ENCODE results near the gene IFNLR1.

Gene IFNLR1

GRCh38 chr1:24205345-24206082 is 18.4 kb upstream of the IFNLR1 start:
- DNase-seq: no peak

- DNase-seq: no peak
These were observed 17.0 kb upstream of the IFNLR1 start for GRCh38 chr1:24204116-24204515.

GRCh38 chr1:24203404-24203803 is 16.3 kb upstream of the IFNLR1 start:
- DNase-seq: no peak

GRCh38 chr1:24202987-24203386 is 15.9 kb upstream of the IFNLR1 start:
- no peak for DNase-seq

- DNase-seq: no peak
These were observed 15.5 kb upstream of the IFNLR1 start for GRCh38 chr1:24202556-24202955.

- DNase-seq: peak; percentile 71
These were observed 14.9 kb upstream of the IFNLR1 start for GRCh38 chr1:24201941-24202440.

GRCh38 chr1:24199291-24199900 is 12.3 kb upstream of the IFNLR1 start:
- DNase-seq: no peak

GRCh38 chr1:24198766-24199165 is 11.7 kb upstream of the IFNLR1 start:
- DNase-seq: no peak

- no peak for DNase-seq
These were observed 8.8 kb upstream of the IFNLR1 start for GRCh38 chr1:24195874-24196273.

- no peak for DNase-seq
These were observed 8.0 kb upstream of the IFNLR1 start for GRCh38 chr1:24195136-24195535.

GRCh38 chr1:24193046-24193445 is 6.0 kb upstream of the IFNLR1 start:
- no peak for DNase-seq

- DNase-seq: no peak
These were observed 4.8 kb upstream of the IFNLR1 start for GRCh38 chr1:24191860-24192259.

- DNase-seq: no peak
These were observed 3.9 kb upstream of the IFNLR1 start for GRCh38 chr1:24190983-24191461.

GRCh38 chr1:24189528-24189927 is 2.4 kb upstream of the IFNLR1 start:
- no peak for DNase-seq

- no peak for DNase-seq
These were observed 437 bp downstream of the IFNLR1 start for GRCh38 chr1:24186711-24186992.

GRCh38 chr1:24186031-24186710 is 918 bp downstream of the IFNLR1 start:
- DNase-seq: no peak

- no peak for DNase-seq
These were observed 2.0 kb downstream of the IFNLR1 start for GRCh38 chr1:24185076-24185475.

GRCh38 chr1:24182061-24182460 is 5.0 kb downstream of the IFNLR1 start:
- DNase-seq: no peak

- DNase-seq: no peak
These were observed 5.5 kb downstream of the IFNLR1 start for GRCh38 chr1:24181619-24182018.

GRCh38 chr1:24180676-24181075 is 6.4 kb downstream of the IFNLR1 start:
- no peak for DNase-seq

- DNase-seq: no peak
These were observed 7.7 kb downstream of the IFNLR1 start for GRCh38 chr1:24179251-24179840.

GRCh38 chr1:24178407-24178806 is 8.7 kb downstream of the IFNLR1 start:
- no peak for DNase-seq

GRCh38 chr1:24177161-24177560 is 9.9 kb downstream of the IFNLR1 start:
- no peak for DNase-seq
